HepG2 (cell line): ENCODE data around the gene PTTG1. TPM values are rescaled to one million over a fixed set of nuclear protein-coding genes. Genes with fewer than 3 reads are reported as not detected.

Source experiments
- ATAC-seq: fragments of 200-7000 bp; cut with Tn5 transposase; 3 replicates; pipeline ENCODE4 v1.9.1; 2020; ENCODE audit warnings: mild to moderate bottlenecking, moderate library complexity
- BruUV-seq: library from RNA; stranded (reverse); fragments of 400-500 nt; replicated peaks from 2 replicates; lab custom pipeline; 2021; lab: Mats Ljungman, UMichigan
- CTCF ChIA-PET: fragments of 300-600 bp; formaldehyde crosslinking; extraction: SDS; loops from one replicate; lab custom pipeline; 2021; ENCODE audit warnings: low total read pairs, inconsistent platforms, low intra/inter-chr PET ratio; lab: Yijun Ruan, JAX
- POLR2A ChIA-PET: fragments of 350-600 bp; sonication (Branson Sonifier 250); formaldehyde crosslinking; loops from one replicate; lab custom pipeline; 2020; ENCODE audit warnings: antibody characterized with exemption, inconsistent platforms; lab: Yijun Ruan, JAX
- DNase-seq: peaks from one replicate; pipeline ENCODE4 v3.0.0-alpha.2; 2015; ENCODE audit warnings: low spot score
- FAIRE-seq: peaks from 3 replicates; lab custom pipeline; 2011; peaks lifted over from hg19 to GRCh38; lab: Jason Lieb, UNC
- H2AFZ ChIP-seq: one replicate; pipeline ENCODE4 v1.6.1; 2011; ENCODE audit warnings: low read length, inconsistent platforms
- H3K27ac ChIP-seq: fragments of 300-600 bp; 3 replicates; pipeline ENCODE4 v1.8.0; 2011; ENCODE audit warnings: mixed run types, mild to moderate bottlenecking, mixed read lengths, low read length, inconsistent platforms; ENCODE audit not compliant: insufficient read depth; ENCODE audit errors: extremely low read length
- H3K27me3 ChIP-seq, 2 experiments: fragments of 200-600 bp in 1 of 2; 2 replicates in 1 of 2; 3 replicates in 1 of 2; pipeline versions ENCODE4 v1.6.0 to v1.8.0; 2011; ENCODE audit warnings: low read length in 2 of 2, mild to moderate bottlenecking in 2 of 2, moderate library complexity in 2 of 2, inconsistent platforms in 1 of 2; ENCODE audit not compliant: insufficient read depth in 2 of 2, control insufficient read depth in 1 of 2
- H3K36me3 ChIP-seq, 2 experiments: fragments of 200-600 bp in 1 of 2; replicated peaks in 1 of 2; 2 replicates in 1 of 2; 3 replicates in 1 of 2; pipeline versions ENCODE4 v1.5.1 to v1.8.0; 2011; ENCODE audit warnings: low read length in 2 of 2, inconsistent platforms in 1 of 2; ENCODE audit not compliant: insufficient read depth in 2 of 2, control insufficient read depth in 1 of 2
- H3K4me1 ChIP-seq: 2 replicates; pipeline ENCODE4 v1.5.1; 2012; ENCODE audit warnings: low read length, inconsistent platforms; ENCODE audit not compliant: insufficient read depth
- H3K4me2 ChIP-seq: 2 replicates; pipeline ENCODE4 v1.6.0; 2011; ENCODE audit warnings: low read depth, low read length, inconsistent platforms
- H3K4me3 ChIP-seq, 3 experiments: fragments of 200-600 bp in 1 of 3; sonication (generic), shearing (Covaris generic) in 1 of 3; replicated peaks in 1 of 3; 2 replicates each; pipeline ENCODE4 v1.5.1; 2011 to 2016; ENCODE audit warnings: low read length in 3 of 3, inconsistent platforms in 2 of 3, low read depth in 2 of 3, mild to moderate bottlenecking in 2 of 3, control low read depth in 1 of 3, mixed read lengths in 1 of 3; ENCODE audit not compliant: insufficient read depth in 1 of 3
- H3K79me2 ChIP-seq: one replicate; pipeline ENCODE4 v1.6.1; 2011; ENCODE audit warnings: low read length, inconsistent platforms; ENCODE audit not compliant: insufficient read depth
- H3K9ac ChIP-seq: 2 replicates; pipeline ENCODE4 v1.6.0; 2011; ENCODE audit warnings: mild to moderate bottlenecking, low read depth, low read length, inconsistent platforms; ENCODE audit not compliant: insufficient read depth
- H3K9me3 ChIP-seq: 2 replicates; pipeline ENCODE4 v1.5.1; 2012; ENCODE audit warnings: mild to moderate bottlenecking, low read length
- H4K20me1 ChIP-seq: 2 replicates; pipeline ENCODE4 v1.6.0; 2011; ENCODE audit warnings: inconsistent platforms, mild to moderate bottlenecking, low read length, moderate library complexity; ENCODE audit not compliant: insufficient read depth
- CBX1 ChIP-seq: IDR thresholded peaks from one replicate; pipeline ENCODE4 v1.6.1; 2016; ENCODE audit warnings: antibody characterized with exemption, low read depth
- DR1 ChIP-seq: sonication (generic); formaldehyde crosslinking; IDR thresholded peaks from 2 replicates; pipeline ENCODE4 v1.8.0; 2021; ENCODE audit warnings: mild to moderate bottlenecking, missing genetic modification reagents, inconsistent platforms
- GTF2F1 ChIP-seq: fragments of 150-350 bp; IDR thresholded peaks from 2 replicates; pipeline ENCODE4 v1.6.1; 2014; ENCODE audit warnings: low read length
- KLF12 ChIP-seq: sonication (generic); formaldehyde crosslinking; IDR thresholded peaks from 2 replicates; pipeline ENCODE4 v1.4.0; 2020; ENCODE audit warnings: missing genetic modification reagents, borderline replicate concordance
- MED8 ChIP-seq: sonication (generic); formaldehyde crosslinking; IDR thresholded peaks from 2 replicates; pipeline ENCODE4 v1.8.1; 2023; ENCODE audit warnings: mild to moderate bottlenecking, missing genetic modification reagents; ENCODE audit not compliant: insufficient replicate concordance
- MEIS1 ChIP-seq: sonication (generic); formaldehyde crosslinking; IDR thresholded peaks from 2 replicates; pipeline ENCODE4 v1.9.0; 2021; ENCODE audit warnings: mild to moderate bottlenecking, missing genetic modification reagents, moderate library complexity, borderline replicate concordance
- SOX5 ChIP-seq: IDR thresholded peaks from 2 replicates; pipeline ENCODE4 v1.6.1; 2016; ENCODE audit warnings: borderline replicate concordance
- ZFP41 ChIP-seq: sonication (generic); formaldehyde crosslinking; IDR thresholded peaks from 2 replicates; pipeline ENCODE4 v1.4.0; 2020; ENCODE audit warnings: mild to moderate bottlenecking, missing genetic modification reagents, borderline replicate concordance
- ZNF20 ChIP-seq: sonication (generic); formaldehyde crosslinking; IDR thresholded peaks from 2 replicates; pipeline ENCODE4 v1.4.0; 2020; ENCODE audit warnings: mild to moderate bottlenecking, moderate library complexity, missing genetic modification reagents
- ZNF234 ChIP-seq: sonication (generic); formaldehyde crosslinking; conservative IDR thresholded peaks from 2 replicates; pipeline ENCODE4 v1.5.1; 2020; ENCODE audit warnings: mild to moderate bottlenecking, missing genetic modification reagents
- ZNF75D ChIP-seq: sonication (generic); formaldehyde crosslinking; IDR thresholded peaks from 2 replicates; pipeline ENCODE4 v1.8.1; 2023; ENCODE audit warnings: missing genetic modification reagents, mild to moderate bottlenecking, borderline replicate concordance
- WGBS: methylation state at CpG from one replicate; pipeline ENCODE4 v1.1.6; 2017; ENCODE audit warnings: low lambda C conversion rate; 5-methylcytosine and 5-hydroxymethylcytosine counted together
- in situ Hi-C: cut with HindIII; loops from 2 replicates; pipeline ENCODE4 v1.10.0; 2017; ENCODE audit warnings: low pct_unique_long_range_greater_than_20kb; ENCODE audit not compliant: extremely low pct_ligation_motif_present
- intact Hi-C: fragments of 100-400 bp; cut with micrococcal nuclease; formaldehyde crosslinking; loops from one replicate; pipeline ENCODE4 v1.10.0; 2022; ENCODE audit not compliant: unreplicated experiment
- polyA plus RNA-seq, 8 experiments: library from polyadenylated mRNA; depleted of rRNA in 3 of 8; stranded (reverse) in 7 of 8; unstranded in 1 of 8; fragments of >200 nt; fragmentation: Illumina TruSeq in 4 of 8; extraction: Trizol in 4 of 8; gene quantifications; 2 replicates each; pipeline versions ENCODE4 v1.2.1 to v1.2.3, GENCODE V29; 2011 to 2016; ENCODE audit warnings: low read depth in 4 of 8, missing spikeins in 1 of 8, mixed read lengths in 1 of 8; ENCODE audit not compliant: insufficient read depth in 1 of 8
- total RNA-seq, 5 experiments: library from RNA; depleted of rRNA; stranded (reverse); fragments of >200 nt; fragmentation: Illumina TruSeq; extraction: Trizol; gene quantifications; 2 replicates each; pipeline ENCODE4 v1.2.3, GENCODE V29; 2016; ENCODE audit warnings: low read depth in 1 of 5

The PTTG1 gene
- total and polyA plus RNA-seq, 2 of the 13 experiments (the other 11 are each of a cell fraction or from before 2014, with no cell fraction given): 102 to 161 TPM

- intact Hi-C loops: loop anchor here (1.0 to 10.0 kb wide), 2 partner anchors 21 to 424 kb away; no protein-coding TSS in a partner anchor
- in situ Hi-C loops: no loop called here
- FAIRE-seq (no peak), ATAC-seq (peak; percentile 40; the same call in 2 of the 3 replicates), DNase-seq (no peak)
- BruUV-seq: no TSS peak
- Histone ChIP-seq H3K27ac (no peak overlapping the region), H4K20me1 (no peaks in the 10 kb centered on the region), H3K36me3 (no peaks in the 10 kb centered on the region), H3K9ac (no peak overlapping the region), H3K4me2 (no peak overlapping the region), H3K4me3 (no peak overlapping the region), H3K27me3 (no peaks in the 10 kb centered on the region), H3K9me3 (no peaks in the 10 kb centered on the region), H2AFZ (no peak overlapping the region), H3K79me2 (no peaks in the 10 kb centered on the region), H3K4me1 (peaks cover 65% of the 10 kb centered on the region)
- POLR2A ChIA-PET: interaction anchor here (1.3 kb wide), 1 partner anchor 21 kb away, joined by 4 read pairs; no protein-coding TSS in a partner anchor
- CTCF ChIA-PET: interaction anchor here (2.5 kb wide), 1 partner anchor 22 kb away, joined by 14 read pairs; no protein-coding TSS in a partner anchor
- 50% methylated on average over 4 of the region's 4 CpGs for WGBS
- TF ChIP-seq ZNF20 (CRISPR knock-in tag) (no peak), ZNF234 (CRISPR knock-in tag) (no peak), CBX1 (no peak), SOX5 (no peak), MED8 (no peak), KLF12 (CRISPR knock-in tag) (no peak), MEIS1 (CRISPR knock-in tag) (no peak), ZFP41 (no peak), DR1 (CRISPR knock-in tag) (no peak), GTF2F1 (no peak), ZNF75D (CRISPR knock-in tag) (no peak)
Observed at GRCh38 chr5:160460377-160461049, 38.9 kb downstream of the PTTG1 start.
